ENCODE measurements around the gene PARP4. TPM values are rescaled to one million over a fixed set of nuclear protein-coding genes. Genes with fewer than 3 reads are reported as not detected.
"Not testable (repeated sequence)": the region's sequence is repeated elsewhere in the genome, so short reads cannot be mapped to it uniquely, and the experiment has no call there.

PARP4 gene
- total RNA-seq, 2 donors from 2014 or later, result 27.2 to 35.8 TPM

GRCh38 chr13:24407844-24408243 is 104.7 kb downstream of the PARP4 start:
- DNase-seq (ENCODE audit: low spot score), result no peak
- Histone ChIP-seq H3K4me3 (no peak overlapping the region), H3K36me3 (no peaks in the 10 kb centered on the region), H3K4me1 (replicated peaks) (no peaks in the 10 kb centered on the region), H3K27ac (no peak overlapping the region), H3K9me3 (no peaks in the 10 kb centered on the region), H3K27me3 (replicated peaks; ENCODE audit: insufficient read depth) (no peaks in the 10 kb centered on the region)
- WGBS, result 40% methylated on average over 3 of the region's 3 CpGs
- intact Hi-C loops (cut with DNase I), result no loop called here
- TF ChIP-seq POLR2AphosphoS5 (IDR thresholded peaks at IDR 0.05), result no peak
- TF ChIP-seq POLR2A (IDR thresholded peaks at IDR 0.05), result no peak
- TF ChIP-seq, protein P1, sequence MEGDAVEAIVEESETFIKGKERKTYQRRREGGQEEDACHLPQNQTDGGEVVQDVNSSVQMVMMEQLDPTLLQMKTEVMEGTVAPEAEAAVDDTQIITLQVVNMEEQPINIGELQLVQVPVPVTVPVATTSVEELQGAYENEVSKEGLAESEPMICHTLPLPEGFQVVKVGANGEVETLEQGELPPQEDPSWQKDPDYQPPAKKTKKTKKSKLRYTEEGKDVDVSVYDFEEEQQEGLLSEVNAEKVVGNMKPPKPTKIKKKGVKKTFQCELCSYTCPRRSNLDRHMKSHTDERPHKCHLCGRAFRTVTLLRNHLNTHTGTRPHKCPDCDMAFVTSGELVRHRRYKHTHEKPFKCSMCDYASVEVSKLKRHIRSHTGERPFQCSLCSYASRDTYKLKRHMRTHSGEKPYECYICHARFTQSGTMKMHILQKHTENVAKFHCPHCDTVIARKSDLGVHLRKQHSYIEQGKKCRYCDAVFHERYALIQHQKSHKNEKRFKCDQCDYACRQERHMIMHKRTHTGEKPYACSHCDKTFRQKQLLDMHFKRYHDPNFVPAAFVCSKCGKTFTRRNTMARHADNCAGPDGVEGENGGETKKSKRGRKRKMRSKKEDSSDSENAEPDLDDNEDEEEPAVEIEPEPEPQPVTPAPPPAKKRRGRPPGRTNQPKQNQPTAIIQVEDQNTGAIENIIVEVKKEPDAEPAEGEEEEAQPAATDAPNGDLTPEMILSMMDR (IDR thresholded peaks at IDR 0.05), result no peak

- Histone ChIP-seq H3K4me3 (no peak overlapping the region), H3K4me1 (replicated peaks) (no peaks in the 10 kb centered on the region), H3K27ac (no peak overlapping the region), H3K36me3 (no peaks in the 10 kb centered on the region), H3K27me3 (replicated peaks; ENCODE audit: insufficient read depth) (no peaks in the 10 kb centered on the region), H3K9me3 (no peaks in the 10 kb centered on the region)
- WGBS, result 91% methylated on average over 4 of the region's 4 CpGs
- TF ChIP-seq POLR2AphosphoS5 (IDR thresholded peaks at IDR 0.05) (no peak), POLR2A (IDR thresholded peaks at IDR 0.05) (no peak)
- TF ChIP-seq, protein P1 (IDR thresholded peaks at IDR 0.05), result no peak
- intact Hi-C loops (cut with DNase I), result no loop called here
- DNase-seq (ENCODE audit: low spot score), result no peak
Measured at GRCh38 chr13:24406524-24406923, 106.1 kb downstream of the PARP4 start.

- no peak overlapping the region for H3K4me3 ChIP-seq
- no peaks in the 10 kb centered on the region for H3K9me3 ChIP-seq
- H3K4me1 ChIP-seq (replicated peaks), result no peaks in the 10 kb centered on the region
- 86% methylated on average over 2 of the region's 2 CpGs for WGBS
- H3K27ac ChIP-seq, result no peak overlapping the region
- TF ChIP-seq, protein P1 (IDR thresholded peaks at IDR 0.05), result no peak
- TF ChIP-seq POLR2AphosphoS5 (IDR thresholded peaks at IDR 0.05) (no peak), POLR2A (IDR thresholded peaks at IDR 0.05) (no peak)
- intact Hi-C loops (cut with DNase I), result no loop called here
- H3K36me3 ChIP-seq, result no peaks in the 10 kb centered on the region
- no peak for DNase-seq (ENCODE audit: low spot score)
- H3K27me3 ChIP-seq (replicated peaks; ENCODE audit: insufficient read depth), result no peaks in the 10 kb centered on the region
Measured at GRCh38 chr13:24396821-24397220, 115.8 kb downstream of the PARP4 start.

GRCh38 chr13:24392972-24393371 is 119.6 kb downstream of the PARP4 start:
- Histone ChIP-seq H3K9me3 (no peaks in the 10 kb centered on the region), H3K4me3 (no peak overlapping the region), H3K27me3 (replicated peaks; ENCODE audit: insufficient read depth) (no peaks in the 10 kb centered on the region), H3K4me1 (replicated peaks) (no peaks in the 10 kb centered on the region), H3K36me3 (no peaks in the 10 kb centered on the region), H3K27ac (no peak overlapping the region)
- DNase-seq (ENCODE audit: low spot score), result no peak
- WGBS, result 87% methylated on average over 4 of the region's 4 CpGs
- no peak for TF ChIP-seq POLR2A (IDR thresholded peaks at IDR 0.05)
- no peak for TF ChIP-seq POLR2AphosphoS5 (IDR thresholded peaks at IDR 0.05)
- TF ChIP-seq, protein P1 (IDR thresholded peaks at IDR 0.05), result no peak
- intact Hi-C loops (cut with DNase I), result no loop called here

- H3K4me3 ChIP-seq; H3K27me3 ChIP-seq (replicated peaks; ENCODE audit: insufficient read depth); H3K36me3 ChIP-seq; intact Hi-C loops (cut with DNase I); H3K9me3 ChIP-seq; DNase-seq (ENCODE audit: low spot score); H3K4me1 ChIP-seq (replicated peaks); H3K27ac ChIP-seq: not testable (repeated sequence)
- 75% methylated on average over 25 of the region's 27 CpGs for WGBS
Measured at GRCh38 chr13:24391771-24392683, 120.6 kb downstream of the PARP4 start.

DNA sequence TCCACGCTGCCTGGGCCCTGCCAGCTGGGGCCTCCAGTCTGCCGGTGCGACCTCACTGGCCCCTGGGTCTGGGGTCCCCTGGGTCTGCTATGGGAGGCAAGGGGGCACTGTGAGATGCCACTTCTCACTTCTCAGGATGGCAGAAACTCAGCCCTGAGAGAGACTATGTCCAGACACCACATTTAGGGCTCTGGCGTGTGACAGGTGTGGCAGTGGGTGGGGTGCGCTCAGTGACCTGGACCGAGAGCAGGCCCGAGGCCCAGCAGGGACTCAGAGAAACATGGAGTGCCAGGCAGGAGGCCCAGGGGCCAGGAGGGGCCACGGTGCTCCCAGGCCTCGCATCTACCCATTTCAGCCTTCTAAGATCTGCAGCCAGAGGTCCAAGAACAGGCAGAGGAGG is 121.8 kb downstream of the PARP4 start:
- H3K27ac ChIP-seq, result not testable (repeated sequence)
- 89% methylated on average over 9 of the region's 9 CpGs for WGBS

More for the DNA sequence above, 121.8 kb downstream of the PARP4 start:
- H3K9me3 ChIP-seq; intact Hi-C loops (cut with DNase I); H3K4me3 ChIP-seq; H3K4me1 ChIP-seq (replicated peaks); DNase-seq (ENCODE audit: low spot score); H3K36me3 ChIP-seq; H3K27me3 ChIP-seq (replicated peaks; ENCODE audit: insufficient read depth): not testable (repeated sequence)
